T-helper 17 cell (primary cell): ENCODE data around the gene UNC13C. TPM values are rescaled to one million over a fixed set of nuclear protein-coding genes. Genes with fewer than 3 reads are reported as not detected.
A peak's percentile ranks its signal among the peaks of the same experiment; 100 is the strongest.
"Not testable (repeated sequence)": the region's sequence is repeated elsewhere in the genome, so short reads cannot be mapped to it uniquely, and the experiment has no call there.

Experiments used
- ATAC-seq: fragments of 150-1000 bp; cut with Tn5 transposase; 2 replicates; pipeline ENCODE4 v1.10.0; 2021; ENCODE audit warnings: mild to moderate bottlenecking, moderate library complexity
- DNase-seq, 3 donors: peaks; one replicate each; pipeline versions ENCODE4 v3.0.0 to v3.0.0-alpha.2; 2020 to 2021
- H3K9me3 ChIP-seq: one replicate; pipeline ENCODE4 v1.7.0; 2013; ENCODE audit warnings: low read length, mild to moderate bottlenecking; ENCODE audit not compliant: control insufficient read depth, poor library complexity, severe bottlenecking
- H3K27ac Mint-ChIP-seq: one replicate; pipeline ENCODE4 v1.8.0; 2022; ENCODE audit warnings: mild to moderate bottlenecking, moderate library complexity, mixed read lengths
- H3K27me3 Mint-ChIP-seq: one replicate; pipeline ENCODE4 v1.8.0; 2022; ENCODE audit warnings: mixed read lengths
- H3K36me3 Mint-ChIP-seq: one replicate; pipeline ENCODE4 v1.8.0; 2022; ENCODE audit warnings: low read depth, mixed read lengths
- H3K4me1 Mint-ChIP-seq: one replicate; pipeline ENCODE4 v1.8.0; 2022; ENCODE audit warnings: mild to moderate bottlenecking, mixed read lengths
- H3K4me3 Mint-ChIP-seq: one replicate; pipeline ENCODE4 v1.8.0; 2022; ENCODE audit warnings: mild to moderate bottlenecking, moderate library complexity, mixed read lengths
- total RNA-seq, 4 donors: library from RNA in 2 of 4; stranded (reverse) in 2 of 4; gene quantifications; one replicate each; pipeline ENCODE4 v1.2.3 and lab custom pipeline; 2022 to 2026

Gene UNC13C
- total RNA-seq = not detected
- total RNA-seq (lab: John Stamatoyannopoulos, UW) = 0 reads per million in 2 donors

DNA sequence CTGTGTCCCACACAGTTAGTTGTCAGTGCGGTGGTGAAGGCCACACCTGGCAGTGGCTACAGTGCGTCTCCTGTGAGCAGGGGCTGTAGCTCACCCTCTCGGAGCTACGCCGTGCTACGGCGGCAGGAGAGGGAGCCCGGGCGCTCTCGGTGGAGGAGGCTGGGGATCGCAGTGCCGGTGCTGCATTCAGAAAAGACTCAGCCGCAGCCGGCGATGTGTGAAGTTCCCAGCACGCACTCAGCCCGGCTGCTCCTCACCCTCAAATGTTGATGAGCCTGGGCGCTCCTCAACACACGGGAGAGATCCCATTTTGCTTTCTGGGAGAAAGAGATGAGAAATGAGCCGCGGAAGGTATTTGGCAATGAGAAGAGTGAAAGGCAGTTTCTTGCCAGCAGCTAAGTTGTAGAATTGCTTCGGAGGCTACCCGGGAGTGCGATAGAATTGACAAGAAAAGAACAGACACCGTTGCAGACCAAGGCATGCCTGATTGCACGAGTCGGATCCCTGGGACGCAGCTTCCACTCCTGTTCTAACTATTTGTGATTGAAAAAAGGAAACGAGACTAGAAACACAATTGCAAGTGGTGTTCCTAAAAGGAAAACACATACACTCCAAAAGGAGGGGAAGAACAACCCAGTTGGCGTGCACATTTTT lies at the start of gene UNC13C:
TSS of gene UNC13C (plus strand) at position 189 of the 654 bp plus-strand sequence. CDS start 34,463 bp downstream, outside the sequence.
- no peak for ATAC-seq
- H3K4me3 Mint-ChIP-seq = peak within 1 kb of the TSS; percentile 21
- no peaks in the 10 kb centered on the region for H3K9me3 ChIP-seq
- no peak within 1 kb of the TSS for H3K27ac Mint-ChIP-seq
- peaks cover 35% of the 10 kb centered on the region for H3K27me3 Mint-ChIP-seq
- no peak for DNase-seq
- H3K4me1 Mint-ChIP-seq = peaks cover 3% of the 10 kb centered on the region
- H3K36me3 Mint-ChIP-seq = no peaks in the 10 kb centered on the region

DNA sequence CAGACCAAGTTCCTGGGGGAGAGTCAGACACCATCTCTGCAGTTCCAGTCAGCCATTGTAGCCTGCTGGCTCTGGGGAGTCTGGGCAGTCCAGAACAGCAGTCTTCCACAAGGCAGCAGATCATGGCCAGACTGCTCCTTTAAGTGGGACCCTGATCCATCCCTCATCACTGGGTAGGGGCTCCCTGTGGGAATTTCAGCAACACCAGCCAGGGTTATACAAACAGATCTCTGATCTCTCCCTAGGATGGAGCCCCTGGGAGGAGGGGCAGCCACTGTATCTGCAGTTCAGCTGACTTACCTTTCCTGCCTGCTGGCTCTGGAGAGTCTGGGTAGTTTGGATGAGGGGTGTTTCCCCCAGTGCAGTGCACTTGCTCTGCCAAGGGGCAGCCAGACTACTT lies 42.1 kb upstream of the UNC13C start:
- no peak overlapping the region for H3K27ac Mint-ChIP-seq
- no peaks in the 10 kb centered on the region for H3K36me3 Mint-ChIP-seq
- no peaks in the 10 kb centered on the region for H3K9me3 ChIP-seq
- no peak overlapping the region for H3K4me3 Mint-ChIP-seq
- DNase-seq (no peak), ATAC-seq (no peak)
- no peaks in the 10 kb centered on the region for H3K4me1 Mint-ChIP-seq
- H3K27me3 Mint-ChIP-seq = no peaks in the 10 kb centered on the region

DNA sequence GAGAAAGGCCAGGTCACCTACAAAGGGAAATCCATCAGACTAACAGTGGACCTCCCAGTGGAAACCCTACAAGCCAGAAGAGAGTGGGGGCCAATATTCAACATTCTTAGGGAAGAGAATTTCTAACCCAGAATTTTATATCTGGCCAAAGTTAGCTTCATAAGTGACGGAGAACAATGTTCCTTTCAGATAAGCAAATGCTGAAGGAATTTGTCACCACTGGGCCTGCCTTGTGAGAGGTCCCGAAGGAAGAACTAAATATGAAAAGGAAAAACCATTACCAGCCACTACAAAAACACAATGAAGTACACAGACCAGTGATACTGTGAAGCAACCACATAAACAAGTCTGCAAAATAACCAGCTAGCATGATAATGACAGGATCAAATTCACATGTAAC lies 40.6 kb upstream of the UNC13C start:
- ATAC-seq, H3K4me1 Mint-ChIP-seq, H3K36me3 Mint-ChIP-seq, H3K9me3 ChIP-seq, H3K27ac Mint-ChIP-seq, H3K27me3 Mint-ChIP-seq, H3K4me3 Mint-ChIP-seq, DNase-seq: not testable (repeated sequence)

DNA sequence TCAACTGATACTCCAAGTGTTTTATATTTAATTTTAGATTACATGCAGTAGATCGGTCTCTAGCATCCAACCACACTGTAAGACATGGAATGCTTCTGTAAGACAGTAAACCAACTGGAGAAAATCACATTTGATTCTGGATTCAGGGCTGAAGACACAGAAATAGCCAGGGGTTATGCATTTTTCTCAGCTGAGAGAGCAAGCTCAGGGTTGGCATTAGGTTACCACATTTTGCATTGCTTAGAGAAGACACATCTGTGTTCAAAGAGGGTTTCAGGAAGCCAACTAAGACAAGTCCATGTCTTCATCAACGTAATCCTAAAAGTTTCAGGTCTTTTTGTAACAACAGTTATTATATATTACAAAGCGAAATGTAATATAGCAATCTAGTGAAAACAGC lies 27.7 kb upstream of the UNC13C start:
- Mint-ChIP-seq H3K27ac (no peak overlapping the region), H3K4me3 (no peak overlapping the region), H3K4me1 (no peaks in the 10 kb centered on the region), H3K36me3 (no peaks in the 10 kb centered on the region), H3K27me3 (no peaks in the 10 kb centered on the region)
- H3K9me3 ChIP-seq = peaks cover 4% of the 10 kb centered on the region
- no peak for DNase-seq
- ATAC-seq = no peak

DNA sequence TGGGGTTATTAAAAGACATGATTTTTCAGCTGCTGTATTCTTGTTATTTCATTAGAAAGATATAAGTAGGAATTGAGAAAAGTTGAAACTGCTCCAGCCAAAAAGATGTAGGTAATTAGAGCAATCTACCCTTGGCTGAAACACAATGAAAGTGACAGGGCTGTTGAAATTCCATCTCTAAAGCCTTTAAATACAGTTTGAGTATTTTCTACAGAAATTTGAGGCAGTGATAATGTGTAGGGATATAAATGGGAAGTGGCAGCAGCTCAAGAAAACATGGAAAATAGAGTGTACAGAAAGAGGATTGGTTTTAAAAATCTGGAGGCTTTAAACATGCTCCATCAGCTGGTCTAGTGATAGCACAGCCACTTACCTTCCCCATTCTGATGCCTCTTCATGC lies 22.8 kb upstream of the UNC13C start:
- peaks cover 4% of the 10 kb centered on the region for H3K27me3 Mint-ChIP-seq

DNA sequence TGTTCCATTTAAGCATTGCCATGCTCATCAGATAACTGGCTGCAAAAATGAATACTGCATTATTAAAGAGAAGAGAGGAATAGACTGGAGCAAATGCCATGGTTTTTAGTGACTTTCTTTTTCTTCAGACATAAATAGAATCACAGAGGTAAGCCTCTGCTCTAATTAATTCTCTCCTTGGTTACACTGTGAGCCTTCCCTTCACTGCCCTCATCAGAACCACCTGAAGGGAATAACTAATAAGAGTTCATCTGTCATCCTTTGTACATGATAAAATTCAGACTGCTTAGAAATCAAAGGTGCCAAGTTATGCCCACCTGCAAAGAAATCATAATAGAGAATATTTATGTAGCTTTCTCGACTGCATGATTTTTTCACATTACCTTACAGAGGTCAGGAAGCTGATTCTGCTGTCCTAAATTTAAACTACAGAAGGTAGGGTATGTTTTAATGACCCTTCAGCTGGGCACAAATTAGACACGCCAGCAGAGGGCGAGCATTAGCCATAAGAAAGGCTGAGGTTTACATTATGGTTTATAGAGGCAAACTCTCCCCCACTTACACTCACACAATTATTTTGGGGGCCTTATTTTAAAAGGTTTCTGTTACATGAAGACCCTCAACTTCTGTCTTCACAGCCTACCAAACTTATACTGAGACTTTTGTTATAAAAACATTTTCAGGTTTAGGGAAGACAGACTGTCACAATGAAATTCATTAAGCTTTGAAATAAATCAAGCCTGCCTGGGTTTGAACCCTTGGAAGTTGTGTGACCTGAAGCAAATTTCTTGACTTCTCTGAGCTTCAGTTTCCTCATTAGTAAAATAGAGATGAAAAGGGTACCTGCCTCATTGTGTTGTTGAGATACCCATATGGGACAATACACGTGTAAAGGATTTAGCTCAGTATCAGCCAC lies 15.3 kb upstream of the UNC13C start:
- no peak for ATAC-seq
- H3K27me3 Mint-ChIP-seq = peaks cover 8% of the 10 kb centered on the region
- H3K4me1 Mint-ChIP-seq = no peaks in the 10 kb centered on the region
- H3K27ac Mint-ChIP-seq = no peak overlapping the region
- no peak overlapping the region for H3K4me3 Mint-ChIP-seq
- no peaks in the 10 kb centered on the region for H3K36me3 Mint-ChIP-seq
- H3K9me3 ChIP-seq = no peaks in the 10 kb centered on the region
- no peak for DNase-seq

More for the DNA sequence above, 22.8 kb upstream of the UNC13C start:
- H3K4me1 Mint-ChIP-seq = no peaks in the 10 kb centered on the region
- no peaks in the 10 kb centered on the region for H3K36me3 Mint-ChIP-seq
- DNase-seq (no peak), ATAC-seq (no peak)
- no peak overlapping the region for H3K27ac Mint-ChIP-seq
- H3K4me3 Mint-ChIP-seq = no peak overlapping the region
- no peaks in the 10 kb centered on the region for H3K9me3 ChIP-seq

DNA sequence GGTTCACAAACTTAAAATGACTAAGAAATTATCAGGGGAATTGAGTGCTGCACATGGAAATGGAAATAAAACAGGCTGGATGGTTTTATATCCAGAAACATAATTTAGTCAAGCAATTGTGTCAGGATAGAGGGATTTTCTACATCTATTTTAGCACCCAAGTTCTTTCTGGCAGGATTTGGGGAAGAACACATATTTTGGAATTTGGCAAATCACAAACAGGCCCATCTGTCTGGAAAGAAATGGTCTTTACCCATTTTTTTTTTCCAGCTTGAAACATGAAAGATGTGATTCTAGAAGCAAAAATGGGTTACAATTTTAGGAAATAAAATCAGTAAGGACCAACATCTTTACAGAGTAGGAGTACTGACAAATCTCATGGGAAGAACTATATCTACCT lies 14.4 kb upstream of the UNC13C start:
- no peak overlapping the region for H3K27ac Mint-ChIP-seq
- H3K4me3 Mint-ChIP-seq = no peak overlapping the region
- H3K27me3 Mint-ChIP-seq = peaks cover 4% of the 10 kb centered on the region
- no peaks in the 10 kb centered on the region for H3K9me3 ChIP-seq
- ATAC-seq (no peak), DNase-seq (no peak)
- H3K36me3 Mint-ChIP-seq = no peaks in the 10 kb centered on the region
- no peaks in the 10 kb centered on the region for H3K4me1 Mint-ChIP-seq

DNA sequence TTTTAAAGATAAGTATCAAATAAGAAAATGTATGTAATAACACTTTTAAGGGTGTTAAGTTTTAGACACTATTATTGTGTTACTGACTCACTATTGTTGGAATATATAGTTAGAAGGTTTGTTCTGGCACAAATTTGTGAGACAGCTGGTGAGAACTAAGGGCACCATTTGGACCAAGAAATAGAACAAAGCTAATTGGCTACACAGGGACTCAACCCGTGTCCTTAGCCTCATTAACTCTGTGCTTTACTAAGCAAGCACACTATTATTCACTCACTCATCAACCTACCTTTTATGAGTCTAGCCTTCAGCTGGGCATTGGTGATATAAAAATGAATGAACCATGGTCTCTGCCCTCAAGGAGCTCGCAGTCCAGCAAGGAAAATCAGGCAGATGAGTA lies 4.1 kb upstream of the UNC13C start:
- ATAC-seq (no peak), DNase-seq (no peak)
- Mint-ChIP-seq H3K27me3 (peaks cover 30% of the 10 kb centered on the region), H3K4me1 (peaks cover 3% of the 10 kb centered on the region), H3K27ac (no peak overlapping the region), H3K36me3 (no peaks in the 10 kb centered on the region), H3K4me3 (no peak overlapping the region)
- H3K9me3 ChIP-seq = no peaks in the 10 kb centered on the region

DNA sequence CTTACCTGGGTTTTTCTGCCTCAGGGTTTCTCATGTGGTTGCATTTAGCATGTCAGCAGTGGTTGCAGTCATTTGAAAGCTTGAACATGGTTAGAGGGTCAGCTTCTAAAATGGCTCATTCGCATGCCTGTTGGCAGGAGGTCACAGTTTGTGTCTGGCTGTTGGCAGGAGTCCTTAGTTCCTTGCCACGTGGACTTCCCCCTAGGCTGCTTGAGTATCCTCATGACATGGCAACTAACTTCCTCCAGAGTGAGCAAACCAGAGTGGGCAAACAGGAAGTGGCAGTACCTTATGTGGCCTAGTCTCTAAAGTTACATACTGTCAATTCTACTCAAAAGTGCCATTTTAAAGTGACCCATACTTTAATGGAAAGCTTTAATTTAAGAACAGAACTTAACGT lies 3.4 kb upstream of the UNC13C start:
- H3K27ac Mint-ChIP-seq = no peak overlapping the region
- H3K4me3 Mint-ChIP-seq = no peak overlapping the region
- H3K27me3 Mint-ChIP-seq = peaks cover 34% of the 10 kb centered on the region
- peaks cover 3% of the 10 kb centered on the region for H3K4me1 Mint-ChIP-seq
- no peaks in the 10 kb centered on the region for H3K36me3 Mint-ChIP-seq
- DNase-seq = no peak
- no peaks in the 10 kb centered on the region for H3K9me3 ChIP-seq
- ATAC-seq = no peak

DNA sequence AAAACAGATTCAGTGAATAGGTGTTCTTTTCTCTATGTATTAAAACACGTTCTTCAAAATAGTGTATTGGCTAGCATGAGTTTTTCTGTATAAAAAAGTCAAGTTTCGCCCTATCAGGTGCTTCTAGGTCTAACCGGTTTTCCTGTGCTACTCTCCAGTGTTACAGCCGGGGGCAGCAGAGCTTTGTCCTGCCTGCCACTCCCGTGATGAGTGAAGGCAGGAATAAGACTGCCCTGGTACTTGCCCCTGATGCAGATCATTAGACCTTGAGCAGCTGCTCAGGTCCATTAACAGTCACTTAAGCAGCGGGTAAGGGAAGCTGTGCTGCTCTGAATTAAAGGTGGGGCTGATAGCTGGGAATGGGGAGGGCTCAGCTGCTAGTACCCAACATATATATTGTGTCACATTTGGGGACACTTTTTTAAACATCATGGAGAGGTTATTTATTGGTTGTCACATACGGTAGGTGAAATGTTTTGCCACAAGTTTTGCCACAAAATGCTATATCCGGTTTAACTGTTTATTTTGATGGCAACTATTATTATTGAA lies 1.3 kb upstream of the UNC13C start:
- H3K36me3 Mint-ChIP-seq = no peaks in the 10 kb centered on the region
- peaks cover 3% of the 10 kb centered on the region for H3K4me1 Mint-ChIP-seq
- no peak overlapping the region for H3K4me3 Mint-ChIP-seq
- H3K27ac Mint-ChIP-seq = no peak overlapping the region
- ATAC-seq = no peak
- no peaks in the 10 kb centered on the region for H3K9me3 ChIP-seq
- H3K27me3 Mint-ChIP-seq = peaks cover 40% of the 10 kb centered on the region
- DNase-seq = no peak

DNA sequence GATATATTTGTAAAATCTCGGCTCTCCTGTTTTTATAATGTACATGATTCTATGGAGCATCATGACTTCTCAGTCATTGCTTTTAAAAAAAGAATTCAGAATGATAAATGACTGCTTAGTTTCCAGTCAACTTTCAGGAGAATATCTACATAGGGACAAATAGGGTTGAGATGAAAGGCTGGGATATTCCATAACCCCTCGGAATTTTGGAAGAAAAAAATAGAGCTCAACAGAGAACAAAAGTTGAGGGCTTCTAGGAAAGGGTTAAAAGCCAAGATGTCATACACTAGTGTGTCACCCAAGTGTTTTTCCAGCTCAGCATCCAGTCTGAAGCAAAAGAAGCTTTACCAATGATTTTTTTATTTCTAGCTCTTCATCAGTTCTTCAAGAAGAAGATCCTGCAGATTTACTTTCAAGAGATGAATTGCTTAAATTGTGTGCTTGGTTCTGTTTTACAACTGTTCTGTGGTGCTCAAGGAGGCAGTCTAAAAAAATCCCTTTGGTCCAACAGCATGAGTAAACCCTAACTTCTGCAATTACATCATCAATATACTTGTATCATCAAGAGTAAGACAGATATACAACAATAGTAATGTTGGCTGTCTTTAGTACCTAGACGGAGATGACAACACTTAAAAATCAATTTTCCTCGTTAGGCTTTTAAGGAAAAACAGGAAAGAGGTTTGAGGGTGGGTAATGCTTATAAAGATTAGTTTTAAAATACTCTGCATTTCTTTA lies 979 bp downstream of the UNC13C start:
- DNase-seq (no peak), ATAC-seq (no peak)
- Mint-ChIP-seq H3K27me3 (peaks cover 35% of the 10 kb centered on the region), H3K36me3 (no peaks in the 10 kb centered on the region), H3K4me1 (peaks cover 3% of the 10 kb centered on the region), H3K4me3 (no peak overlapping the region), H3K27ac (no peak overlapping the region)
- H3K9me3 ChIP-seq = no peaks in the 10 kb centered on the region

DNA sequence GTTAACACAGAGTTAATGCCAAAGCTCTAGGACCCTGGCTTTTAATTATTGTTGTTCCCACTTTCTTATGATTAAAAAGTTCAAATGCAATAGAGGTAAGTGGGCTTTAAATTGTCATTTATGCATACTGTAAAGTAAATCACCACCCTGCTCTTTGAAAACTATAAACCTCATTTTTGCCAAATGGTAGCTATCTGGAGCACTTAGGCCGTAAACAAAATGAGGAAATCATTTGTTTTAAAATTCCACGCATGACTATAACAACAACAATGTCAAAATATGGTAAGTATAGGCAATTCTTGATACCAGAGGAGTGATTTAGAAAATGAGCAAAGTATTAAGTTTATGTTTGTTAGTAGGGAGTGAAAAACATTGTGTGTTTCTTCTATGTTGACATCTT lies 1.8 kb downstream of the UNC13C start:
- DNase-seq = no peak

More for the DNA sequence above, 1.8 kb downstream of the UNC13C start:
- Mint-ChIP-seq H3K36me3 (no peaks in the 10 kb centered on the region), H3K27me3 (peaks cover 35% of the 10 kb centered on the region), H3K27ac (no peak overlapping the region), H3K4me1 (peaks cover 3% of the 10 kb centered on the region), H3K4me3 (no peak overlapping the region)
- ATAC-seq = no peak
- H3K9me3 ChIP-seq = no peaks in the 10 kb centered on the region
